ENCODE data around the gene ADGRD1.

ADGRD1 gene

DNA sequence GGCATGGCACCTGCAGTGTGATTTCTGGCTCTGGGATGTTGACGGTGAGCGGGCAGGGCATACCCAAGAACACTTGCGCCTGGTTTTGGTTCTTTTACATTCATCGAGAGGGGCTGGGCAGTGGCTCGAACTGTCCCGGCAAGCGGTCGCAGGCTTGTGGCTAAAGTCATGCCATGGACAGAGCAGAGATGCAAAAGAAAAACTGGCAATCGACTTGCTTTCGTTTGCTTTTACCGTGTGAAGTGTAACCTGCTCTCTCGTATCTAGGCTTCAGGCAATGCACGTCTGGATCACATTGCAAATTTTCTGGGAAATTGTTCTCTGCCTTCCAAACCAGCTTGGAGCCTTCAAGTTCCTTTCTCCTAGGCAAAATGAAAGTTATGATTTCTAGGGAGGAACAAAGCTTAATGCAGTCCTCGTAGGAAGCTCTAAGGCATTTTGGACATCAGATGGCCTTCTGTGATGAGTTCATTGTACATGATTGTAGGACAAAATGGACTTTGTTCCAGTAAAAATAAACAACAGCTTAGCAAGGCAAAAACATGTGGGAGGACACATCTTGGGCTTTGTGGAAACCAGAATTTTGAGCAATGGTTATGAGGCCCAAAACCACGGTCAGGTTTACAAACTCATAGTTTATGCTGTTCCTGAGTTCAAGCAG is 18.3 kb downstream of the ADGRD1 start:
- TF ChIP-seq ESRRG (CRISPR knock-in tag; IDR thresholded peaks at IDR 0.05): no peak
- TF ChIP-seq TCF4 (CRISPR knock-in tag; IDR thresholded peaks at IDR 0.05; ENCODE audit: borderline replicate concordance): no peak
- TF ChIP-seq, protein P1, sequence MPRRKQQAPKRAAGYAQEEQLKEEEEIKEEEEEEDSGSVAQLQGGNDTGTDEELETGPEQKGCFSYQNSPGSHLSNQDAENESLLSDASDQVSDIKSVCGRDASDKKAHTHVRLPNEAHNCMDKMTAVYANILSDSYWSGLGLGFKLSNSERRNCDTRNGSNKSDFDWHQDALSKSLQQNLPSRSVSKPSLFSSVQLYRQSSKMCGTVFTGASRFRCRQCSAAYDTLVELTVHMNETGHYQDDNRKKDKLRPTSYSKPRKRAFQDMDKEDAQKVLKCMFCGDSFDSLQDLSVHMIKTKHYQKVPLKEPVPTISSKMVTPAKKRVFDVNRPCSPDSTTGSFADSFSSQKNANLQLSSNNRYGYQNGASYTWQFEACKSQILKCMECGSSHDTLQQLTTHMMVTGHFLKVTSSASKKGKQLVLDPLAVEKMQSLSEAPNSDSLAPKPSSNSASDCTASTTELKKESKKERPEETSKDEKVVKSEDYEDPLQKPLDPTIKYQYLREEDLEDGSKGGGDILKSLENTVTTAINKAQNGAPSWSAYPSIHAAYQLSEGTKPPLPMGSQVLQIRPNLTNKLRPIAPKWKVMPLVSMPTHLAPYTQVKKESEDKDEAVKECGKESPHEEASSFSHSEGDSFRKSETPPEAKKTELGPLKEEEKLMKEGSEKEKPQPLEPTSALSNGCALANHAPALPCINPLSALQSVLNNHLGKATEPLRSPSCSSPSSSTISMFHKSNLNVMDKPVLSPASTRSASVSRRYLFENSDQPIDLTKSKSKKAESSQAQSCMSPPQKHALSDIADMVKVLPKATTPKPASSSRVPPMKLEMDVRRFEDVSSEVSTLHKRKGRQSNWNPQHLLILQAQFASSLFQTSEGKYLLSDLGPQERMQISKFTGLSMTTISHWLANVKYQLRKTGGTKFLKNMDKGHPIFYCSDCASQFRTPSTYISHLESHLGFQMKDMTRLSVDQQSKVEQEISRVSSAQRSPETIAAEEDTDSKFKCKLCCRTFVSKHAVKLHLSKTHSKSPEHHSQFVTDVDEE (CRISPR knock-in tag; IDR thresholded peaks at IDR 0.05): no peak
- no peak for TF ChIP-seq ARNTL (CRISPR knock-in tag; IDR thresholded peaks at IDR 0.05; ENCODE audit: borderline replicate concordance, low read depth)
- no peak for TF ChIP-seq PPARA (CRISPR knock-in tag; IDR thresholded peaks at IDR 0.05; ENCODE audit: borderline replicate concordance)
- no peak for TF ChIP-seq ZNF70 (CRISPR knock-in tag; IDR thresholded peaks at IDR 0.05)
- no peak for ATAC-seq

DNA sequence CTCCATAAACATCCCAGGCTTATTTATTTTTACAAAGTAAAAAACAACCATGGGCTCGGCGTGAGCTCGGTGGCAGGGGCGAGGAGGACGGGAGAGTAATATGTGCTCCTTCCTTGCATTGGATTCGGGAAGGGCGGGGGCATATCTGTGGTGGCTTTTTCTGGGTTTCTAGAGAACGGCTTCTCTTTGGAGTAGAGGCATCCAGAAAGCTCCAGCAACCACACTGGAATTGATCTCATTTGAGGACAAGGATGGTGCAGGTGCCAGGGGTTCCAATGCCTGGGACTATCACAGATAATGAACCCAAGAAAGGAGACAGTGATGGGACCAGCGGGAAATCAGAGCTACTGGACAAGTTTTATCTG is 18.9 kb downstream of the ADGRD1 start:
- ATAC-seq: no peak

GRCh38 chr12:130973109-130973508 is 19.4 kb downstream of the ADGRD1 start:
- TF ChIP-seq ZFP3 (CRISPR knock-in tag; IDR thresholded peaks at IDR 0.05): no peak
- TF ChIP-seq ZNF565 (CRISPR knock-in tag; conservative IDR thresholded peaks at IDR 0.05; ENCODE audit: low read depth): no peak
- no peak for TF ChIP-seq BACH2 (CRISPR knock-in tag; IDR thresholded peaks at IDR 0.05; ENCODE audit: borderline replicate concordance)
- TF ChIP-seq ISL1 (CRISPR knock-in tag; IDR thresholded peaks at IDR 0.05): no peak
- TF ChIP-seq ZC3H10 (CRISPR knock-in tag; IDR thresholded peaks at IDR 0.05): no peak
- TF ChIP-seq CSDC2 (CRISPR knock-in tag; IDR thresholded peaks at IDR 0.05): no peak
- TF ChIP-seq CSRNP3 (CRISPR knock-in tag; IDR thresholded peaks at IDR 0.05): no peak
- no peak for ATAC-seq

More for the DNA sequence above, 18.9 kb downstream of the ADGRD1 start:
- TF ChIP-seq ZNF8 (CRISPR knock-in tag; IDR thresholded peaks at IDR 0.05): no peak
- no peak for TF ChIP-seq ZFP3 (CRISPR knock-in tag; IDR thresholded peaks at IDR 0.05)
- TF ChIP-seq ESRRG (CRISPR knock-in tag; IDR thresholded peaks at IDR 0.05): no peak
- no peak for TF ChIP-seq PATZ1 (CRISPR knock-in tag; IDR thresholded peaks at IDR 0.05; ENCODE audit: borderline replicate concordance)
- TF ChIP-seq ISL1 (CRISPR knock-in tag; IDR thresholded peaks at IDR 0.05): no peak
- no peak for TF ChIP-seq BACH2 (CRISPR knock-in tag; IDR thresholded peaks at IDR 0.05; ENCODE audit: borderline replicate concordance)
- TF ChIP-seq ARNTL (CRISPR knock-in tag; IDR thresholded peaks at IDR 0.05; ENCODE audit: borderline replicate concordance, low read depth): no peak
- no peak for TF ChIP-seq RARB (CRISPR knock-in tag; IDR thresholded peaks at IDR 0.05)
- no peak for TF ChIP-seq ZC3H10 (CRISPR knock-in tag; IDR thresholded peaks at IDR 0.05)
- TF ChIP-seq CSRNP3 (CRISPR knock-in tag; IDR thresholded peaks at IDR 0.05): no peak
- no peak for TF ChIP-seq TOX (CRISPR knock-in tag; IDR thresholded peaks at IDR 0.05; ENCODE audit: borderline replicate concordance)
- no peak for TF ChIP-seq ZNF565 (CRISPR knock-in tag; conservative IDR thresholded peaks at IDR 0.05; ENCODE audit: low read depth)

- ATAC-seq: no peak
- TF ChIP-seq OSR1 (CRISPR knock-in tag; IDR thresholded peaks at IDR 0.05): no peak
- TF ChIP-seq, protein P2, sequence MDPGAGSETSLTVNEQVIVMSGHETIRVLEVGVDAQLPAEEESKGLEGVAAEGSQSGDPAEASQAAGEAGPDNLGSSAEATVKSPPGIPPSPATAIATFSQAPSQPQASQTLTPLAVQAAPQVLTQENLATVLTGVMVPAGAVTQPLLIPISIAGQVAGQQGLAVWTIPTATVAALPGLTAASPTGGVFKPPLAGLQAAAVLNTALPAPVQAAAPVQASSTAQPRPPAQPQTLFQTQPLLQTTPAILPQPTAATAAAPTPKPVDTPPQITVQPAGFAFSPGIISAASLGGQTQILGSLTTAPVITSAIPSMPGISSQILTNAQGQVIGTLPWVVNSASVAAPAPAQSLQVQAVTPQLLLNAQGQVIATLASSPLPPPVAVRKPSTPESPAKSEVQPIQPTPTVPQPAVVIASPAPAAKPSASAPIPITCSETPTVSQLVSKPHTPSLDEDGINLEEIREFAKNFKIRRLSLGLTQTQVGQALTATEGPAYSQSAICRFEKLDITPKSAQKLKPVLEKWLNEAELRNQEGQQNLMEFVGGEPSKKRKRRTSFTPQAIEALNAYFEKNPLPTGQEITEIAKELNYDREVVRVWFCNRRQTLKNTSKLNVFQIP (CRISPR knock-in tag; IDR thresholded peaks at IDR 0.05; ENCODE audit: borderline replicate concordance, low read depth): no peak
- TF ChIP-seq PPARA (CRISPR knock-in tag; IDR thresholded peaks at IDR 0.05; ENCODE audit: borderline replicate concordance): no peak
- no peak for TF ChIP-seq ISL1 (CRISPR knock-in tag; IDR thresholded peaks at IDR 0.05)
- TF ChIP-seq ZNF8 (CRISPR knock-in tag; IDR thresholded peaks at IDR 0.05): no peak
- no peak for TF ChIP-seq BACH2 (CRISPR knock-in tag; IDR thresholded peaks at IDR 0.05; ENCODE audit: borderline replicate concordance)
- TF ChIP-seq ZFP30 (CRISPR knock-in tag; IDR thresholded peaks at IDR 0.05): no peak
- TF ChIP-seq, protein P1 (CRISPR knock-in tag; IDR thresholded peaks at IDR 0.05): no peak
- TF ChIP-seq CSDC2 (CRISPR knock-in tag; IDR thresholded peaks at IDR 0.05): no peak
- TF ChIP-seq SNAI2 (CRISPR knock-in tag; IDR thresholded peaks at IDR 0.05): no peak
- no peak for TF ChIP-seq TOX (CRISPR knock-in tag; IDR thresholded peaks at IDR 0.05; ENCODE audit: borderline replicate concordance)
- TF ChIP-seq ZNF70 (CRISPR knock-in tag; IDR thresholded peaks at IDR 0.05): no peak
Measured at GRCh38 chr12:130973906-130974305, 20.2 kb downstream of the ADGRD1 start.
